Left ventricle myocardium inferior (tissue), 1 donor: ENCODE data around the gene ZNF318. TPM values are rescaled to one million over a fixed set of nuclear protein-coding genes. Genes with fewer than 3 reads are reported as not detected.
A peak's percentile ranks its signal among the peaks of the same experiment; 100 is the strongest.
"Not testable (repeated sequence)": the region's sequence is repeated elsewhere in the genome, so short reads cannot be mapped to it uniquely, and the experiment has no call there.

Experiments used
- DNase-seq: peaks from one replicate; pipeline ENCODE4 v3.0.0-alpha.2; 2020
- H3K27ac ChIP-seq: fragments of 200-600 bp; replicated peaks from 2 replicates; pipeline ENCODE4 v1.8.0; 2021
- H3K27me3 ChIP-seq: fragments of 200-600 bp; 2 replicates; pipeline ENCODE4 v1.8.0; 2021; ENCODE audit warnings: low read depth
- H3K36me3 ChIP-seq: fragments of 200-600 bp; 2 replicates; pipeline ENCODE4 v1.8.0; 2021
- H3K4me1 ChIP-seq: fragments of 200-600 bp; 2 replicates; pipeline ENCODE4 v1.8.0; 2021
- H3K4me3 ChIP-seq: fragments of 200-600 bp; 2 replicates; pipeline ENCODE4 v1.8.0; 2021; ENCODE audit warnings: mild to moderate bottlenecking, moderate library complexity
- H3K9me3 ChIP-seq: fragments of 200-600 bp; replicated peaks from 2 replicates; pipeline ENCODE4 v1.8.0; 2021
- intact Hi-C: fragments of 100-400 bp; cut with micrococcal nuclease; formaldehyde crosslinking; loops from one replicate; pipeline ENCODE4 v1.11.0; 2022
- total RNA-seq: library from RNA; stranded (reverse); fragmentation: NEBNext Ultra II Directional; extraction: Animal tissue kit (Norgen Biotek cat#: 25700); gene quantifications from one replicate; pipeline ENCODE4 v1.2.1, GENCODE V29; 2021
- TF ChIP-seq, protein P1 (sequence below): fragments of 200-600 bp; IDR thresholded peaks from 2 replicates; pipeline ENCODE4 v1.8.0; 2021; ENCODE audit warnings: antibody characterized with exemption, mild to moderate bottlenecking, borderline replicate concordance
- donor health status: DM: no; HTN: yes; CAD: no; lungs with severe emphysema.

Gene ZNF318
- total RNA-seq, 1 donor from 2014 or later, result 12.5 TPM

DNA sequence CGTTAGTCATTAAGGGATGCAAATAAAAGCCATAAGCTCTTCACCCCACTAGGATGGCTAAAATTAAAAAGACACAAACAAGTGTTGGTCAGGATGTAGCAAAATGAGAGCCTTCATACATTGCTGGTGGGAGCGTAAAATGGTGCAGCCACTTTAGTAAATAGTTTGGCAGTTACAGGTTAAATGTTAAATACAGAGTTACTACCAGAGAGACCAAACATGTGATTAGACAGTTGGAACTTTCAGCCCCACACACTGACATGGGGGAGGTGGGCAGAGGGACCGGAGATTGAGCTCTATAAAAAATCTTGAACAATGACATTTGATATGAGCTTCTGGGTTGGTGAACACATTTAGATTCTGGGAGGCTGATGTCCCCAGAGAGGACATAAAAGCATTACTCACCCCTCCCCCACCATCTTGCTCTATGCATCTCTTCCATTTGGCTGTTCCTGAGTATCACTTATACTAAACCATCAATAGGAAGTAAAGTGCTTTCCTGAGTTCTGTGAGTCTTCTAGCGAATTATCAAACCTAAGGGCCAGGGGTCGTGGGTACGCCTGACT is 20.4 kb upstream of the ZNF318 start:
- Histone ChIP-seq H3K9me3 (no peaks in the 10 kb centered on the region), H3K4me3 (no peak overlapping the region), H3K27ac (no peak overlapping the region), H3K27me3 (peaks cover 30% of the 10 kb centered on the region), H3K36me3 (no peaks in the 10 kb centered on the region), H3K4me1 (no peaks in the 10 kb centered on the region)
- no peak for DNase-seq
- TF ChIP-seq, protein P1, sequence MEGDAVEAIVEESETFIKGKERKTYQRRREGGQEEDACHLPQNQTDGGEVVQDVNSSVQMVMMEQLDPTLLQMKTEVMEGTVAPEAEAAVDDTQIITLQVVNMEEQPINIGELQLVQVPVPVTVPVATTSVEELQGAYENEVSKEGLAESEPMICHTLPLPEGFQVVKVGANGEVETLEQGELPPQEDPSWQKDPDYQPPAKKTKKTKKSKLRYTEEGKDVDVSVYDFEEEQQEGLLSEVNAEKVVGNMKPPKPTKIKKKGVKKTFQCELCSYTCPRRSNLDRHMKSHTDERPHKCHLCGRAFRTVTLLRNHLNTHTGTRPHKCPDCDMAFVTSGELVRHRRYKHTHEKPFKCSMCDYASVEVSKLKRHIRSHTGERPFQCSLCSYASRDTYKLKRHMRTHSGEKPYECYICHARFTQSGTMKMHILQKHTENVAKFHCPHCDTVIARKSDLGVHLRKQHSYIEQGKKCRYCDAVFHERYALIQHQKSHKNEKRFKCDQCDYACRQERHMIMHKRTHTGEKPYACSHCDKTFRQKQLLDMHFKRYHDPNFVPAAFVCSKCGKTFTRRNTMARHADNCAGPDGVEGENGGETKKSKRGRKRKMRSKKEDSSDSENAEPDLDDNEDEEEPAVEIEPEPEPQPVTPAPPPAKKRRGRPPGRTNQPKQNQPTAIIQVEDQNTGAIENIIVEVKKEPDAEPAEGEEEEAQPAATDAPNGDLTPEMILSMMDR, result no peak
- intact Hi-C loops, result loop anchor here (10.0 kb wide), 1 partner anchor 105 kb away; no protein-coding TSS in a partner anchor

DNA sequence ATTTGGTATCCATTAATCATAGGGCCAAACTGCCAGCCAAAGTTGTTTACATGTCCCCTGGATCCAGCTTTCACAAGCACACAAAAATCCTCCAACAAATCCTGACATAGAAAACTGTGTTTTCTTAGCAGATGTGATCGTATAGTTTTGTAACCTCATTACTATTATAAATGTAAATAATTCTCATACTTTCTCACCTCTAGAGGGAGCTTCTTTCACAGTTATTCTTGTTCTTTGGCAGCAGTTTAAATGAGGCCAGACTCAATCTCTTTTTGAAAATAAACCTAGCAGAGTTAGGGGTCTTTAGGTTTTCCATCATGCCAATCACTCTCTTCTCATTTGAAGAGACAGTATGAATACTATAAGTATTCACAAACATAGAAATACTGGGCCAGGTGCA is 17.0 kb upstream of the ZNF318 start:
- H3K36me3 ChIP-seq, result no peaks in the 10 kb centered on the region
- H3K4me1 ChIP-seq, result no peaks in the 10 kb centered on the region
- H3K27ac ChIP-seq, result no peak overlapping the region
- H3K4me3 ChIP-seq, result no peak overlapping the region
- no peaks in the 10 kb centered on the region for H3K9me3 ChIP-seq
- TF ChIP-seq, protein P1, result peak; percentile 73
- DNase-seq, result no peak
- intact Hi-C loops, result loop anchor here (10.0 kb wide), 1 partner anchor 108 kb away; no protein-coding TSS in a partner anchor
- H3K27me3 ChIP-seq, result peaks cover 26% of the 10 kb centered on the region

DNA sequence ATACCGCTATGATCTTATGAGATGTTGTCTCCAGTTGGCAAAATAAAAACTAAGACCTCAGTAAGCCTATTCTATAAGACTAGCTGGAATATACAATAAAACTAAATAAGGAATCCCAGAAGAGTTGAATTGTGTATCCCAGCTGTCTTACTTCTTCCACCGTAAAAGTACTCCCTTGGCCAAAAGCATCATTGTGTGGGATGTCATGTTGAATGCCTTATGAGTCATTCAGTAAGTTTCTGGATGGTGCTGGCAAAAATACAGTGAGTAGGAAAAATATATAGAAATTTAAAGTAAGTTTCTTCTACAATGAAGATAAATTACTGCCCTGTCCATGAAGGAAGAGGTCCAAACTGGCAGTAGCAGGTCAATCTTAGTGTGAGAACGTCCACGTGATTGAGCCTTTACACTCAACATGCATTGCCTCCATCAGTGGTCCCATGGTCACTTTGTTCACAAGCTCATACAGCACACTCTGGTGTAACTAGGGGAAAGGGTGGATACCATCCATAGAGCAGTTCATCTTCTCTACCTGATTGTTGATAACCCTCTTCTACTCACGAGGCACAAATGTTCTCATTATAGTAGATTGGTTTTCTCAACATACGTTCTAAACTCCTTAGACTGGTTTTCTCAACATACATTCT is 13.7 kb upstream of the ZNF318 start:
- no peak overlapping the region for H3K27ac ChIP-seq

DNA sequence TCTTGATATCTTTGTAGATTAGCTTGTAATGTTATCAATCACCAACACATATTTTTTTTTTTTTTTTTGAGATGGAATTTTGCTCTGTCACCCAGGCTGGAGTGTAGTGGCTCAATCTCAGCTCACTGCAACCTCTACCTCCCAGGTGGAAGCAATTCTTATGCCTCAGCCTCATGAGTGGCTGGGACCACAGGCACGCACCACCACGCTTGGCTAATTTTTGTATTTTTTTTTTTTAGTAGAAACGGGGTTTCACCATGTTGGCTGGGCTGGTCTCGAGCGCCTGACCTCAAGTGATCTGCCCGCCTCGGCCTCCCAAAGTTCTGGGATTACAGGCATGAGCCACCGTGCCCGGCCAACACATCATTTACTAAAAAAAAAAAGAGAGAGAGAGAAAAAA is 11.4 kb upstream of the ZNF318 start:
- not testable (repeated sequence) for H3K4me3 ChIP-seq, H3K27me3 ChIP-seq, H3K4me1 ChIP-seq, H3K36me3 ChIP-seq, DNase-seq, H3K27ac ChIP-seq, H3K9me3 ChIP-seq
- intact Hi-C loops, result loop anchor here (10.0 kb wide), 1 partner anchor 114 kb away; no protein-coding TSS in a partner anchor

More for the DNA sequence above, 13.7 kb upstream of the ZNF318 start:
- no peaks in the 10 kb centered on the region for H3K4me1 ChIP-seq
- H3K4me3 ChIP-seq, result no peak overlapping the region
- H3K27me3 ChIP-seq, result no peaks in the 10 kb centered on the region
- TF ChIP-seq, protein P1, result no peak
- H3K36me3 ChIP-seq, result no peaks in the 10 kb centered on the region
- no peak for DNase-seq
- intact Hi-C loops, result loop anchor here (10.0 kb wide), 1 partner anchor 112 kb away; no protein-coding TSS in a partner anchor
- H3K9me3 ChIP-seq, result no peaks in the 10 kb centered on the region

DNA sequence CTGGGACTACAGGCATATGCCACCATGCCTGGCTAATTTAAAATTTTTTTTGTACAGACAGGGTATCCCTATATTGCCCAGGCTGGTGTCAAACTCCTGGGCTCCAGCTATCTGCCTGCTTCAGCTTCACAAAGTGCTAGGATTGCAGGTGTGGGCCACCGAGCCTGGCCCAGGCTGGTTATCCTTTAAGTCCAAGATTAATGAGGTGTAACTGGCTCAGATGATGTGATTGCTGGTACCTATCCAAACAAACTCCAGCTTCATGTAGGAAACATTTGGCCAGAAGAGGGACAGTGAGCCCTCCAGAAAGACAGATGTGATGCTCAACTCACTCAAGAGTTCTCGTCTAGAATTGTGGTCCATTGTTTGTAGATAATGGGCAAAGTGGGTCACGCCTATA is 9.2 kb upstream of the ZNF318 start:
- H3K4me1 ChIP-seq, result no peaks in the 10 kb centered on the region
- no peaks in the 10 kb centered on the region for H3K27me3 ChIP-seq
- no peak for DNase-seq
- TF ChIP-seq, protein P1, result no peak
- no peak overlapping the region for H3K27ac ChIP-seq
- no peak overlapping the region for H3K4me3 ChIP-seq
- intact Hi-C loops, result no loop called here
- H3K9me3 ChIP-seq, result no peaks in the 10 kb centered on the region
- H3K36me3 ChIP-seq, result no peaks in the 10 kb centered on the region

DNA sequence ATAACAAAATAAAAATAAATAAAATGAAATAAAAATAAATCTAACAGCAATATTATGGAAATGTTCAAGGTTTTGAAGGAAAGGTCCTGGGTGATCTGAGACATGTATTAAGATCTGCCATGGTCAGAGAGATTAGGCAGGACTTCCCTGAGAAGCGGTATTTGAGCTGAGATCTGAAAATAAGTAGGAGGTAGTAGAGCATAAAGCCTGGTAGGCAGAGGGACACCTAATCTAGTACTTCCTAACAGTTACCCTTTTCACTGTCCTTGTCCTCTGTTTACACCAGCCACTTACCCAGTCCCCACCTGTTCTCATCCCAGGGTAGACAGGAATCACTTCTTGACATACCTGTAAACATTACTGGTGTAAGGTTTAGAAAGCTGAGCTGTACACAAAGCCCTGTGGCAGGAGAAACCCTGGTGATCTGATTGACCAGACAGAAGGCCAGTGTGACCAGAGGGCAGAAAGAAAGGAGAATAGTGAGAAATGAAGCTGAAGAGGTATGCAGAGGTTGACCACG is 8.3 kb upstream of the ZNF318 start:
- Histone ChIP-seq H3K27me3 (no peaks in the 10 kb centered on the region), H3K9me3 (no peaks in the 10 kb centered on the region), H3K4me3 (no peak overlapping the region), H3K27ac (no peak overlapping the region), H3K4me1 (no peaks in the 10 kb centered on the region), H3K36me3 (no peaks in the 10 kb centered on the region)
- intact Hi-C loops, result no loop called here
- TF ChIP-seq, protein P1, result no peak
- no peak for DNase-seq
